ENCODE measurements around the gene RASGRF1. TPM values are rescaled to one million over a fixed set of nuclear protein-coding genes. Genes with fewer than 3 reads are reported as not detected.

The RASGRF1 gene
- total RNA-seq, 4 donors from 2014 or later = 0.14 to 0.75 (median 0.64) TPM; not detected in 1

DNA sequence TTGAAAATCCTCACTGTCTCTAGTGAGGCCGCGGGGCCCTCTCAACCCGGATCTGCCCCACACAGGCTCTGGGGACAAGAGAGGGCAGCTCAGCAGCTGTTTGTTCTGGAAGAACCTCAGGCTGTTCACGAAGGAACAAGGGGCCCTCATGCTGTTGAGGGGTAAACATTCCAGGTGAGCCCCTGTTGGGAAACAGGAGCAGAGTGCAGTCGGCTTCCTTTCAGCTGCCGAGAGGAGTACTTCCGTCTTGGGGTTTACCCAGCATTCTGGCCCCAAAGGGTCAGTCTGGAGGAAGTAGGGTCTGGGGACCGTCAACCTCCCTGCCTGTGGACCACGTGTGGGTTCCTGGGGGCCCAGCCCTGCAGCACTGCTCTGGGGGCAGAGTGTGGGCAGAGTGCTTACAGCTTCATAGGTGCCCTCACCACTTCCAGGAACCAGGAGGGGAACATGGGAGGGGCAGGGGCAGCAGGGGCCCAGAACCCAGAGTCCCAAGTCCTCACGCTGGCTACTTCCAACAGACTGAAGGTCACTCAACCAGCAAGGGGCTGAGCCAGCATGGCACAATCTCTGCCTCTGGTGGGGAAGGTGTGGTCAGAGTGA lies 96.5 kb downstream of the RASGRF1 start:
- Histone ChIP-seq H3K4me3 (no peak overlapping the region), H3K9me3 (no peaks in the 10 kb centered on the region), H3K27ac (no peak overlapping the region), H3K27me3 (no peaks in the 10 kb centered on the region), H3K36me3 (no peaks in the 10 kb centered on the region), H3K4me1 (peaks cover 3 to 20% (median 6%) of the 10 kb centered on the region in 4 donors)
- 78% methylated on average over 10 of the region's 10 CpGs; no CpG with 5 or more reads in 1 of the 2 donors for WGBS, 2 donors (ENCODE audit: low coverage in 1 of 2)
- intact Hi-C loops (cut with DNase I; ENCODE audit: low total_unique reads) (no loop called here), in situ Hi-C loops (cut with MboI; ENCODE audit: low pct_ligation_motif_present in 1 of 4, low pct_unique_long_range_greater_than_20kb in 1 of 4, low sequenced_read_pairs in 3 of 4) (no loop called here)
- TF ChIP-seq POLR2A (IDR thresholded peaks at IDR 0.05) (no peak), POLR2AphosphoS5 (IDR thresholded peaks at IDR 0.05) (no peak), EP300 (IDR thresholded peaks at IDR 0.05; ENCODE audit: low read depth) (no peak)
- TF ChIP-seq, protein P1, sequence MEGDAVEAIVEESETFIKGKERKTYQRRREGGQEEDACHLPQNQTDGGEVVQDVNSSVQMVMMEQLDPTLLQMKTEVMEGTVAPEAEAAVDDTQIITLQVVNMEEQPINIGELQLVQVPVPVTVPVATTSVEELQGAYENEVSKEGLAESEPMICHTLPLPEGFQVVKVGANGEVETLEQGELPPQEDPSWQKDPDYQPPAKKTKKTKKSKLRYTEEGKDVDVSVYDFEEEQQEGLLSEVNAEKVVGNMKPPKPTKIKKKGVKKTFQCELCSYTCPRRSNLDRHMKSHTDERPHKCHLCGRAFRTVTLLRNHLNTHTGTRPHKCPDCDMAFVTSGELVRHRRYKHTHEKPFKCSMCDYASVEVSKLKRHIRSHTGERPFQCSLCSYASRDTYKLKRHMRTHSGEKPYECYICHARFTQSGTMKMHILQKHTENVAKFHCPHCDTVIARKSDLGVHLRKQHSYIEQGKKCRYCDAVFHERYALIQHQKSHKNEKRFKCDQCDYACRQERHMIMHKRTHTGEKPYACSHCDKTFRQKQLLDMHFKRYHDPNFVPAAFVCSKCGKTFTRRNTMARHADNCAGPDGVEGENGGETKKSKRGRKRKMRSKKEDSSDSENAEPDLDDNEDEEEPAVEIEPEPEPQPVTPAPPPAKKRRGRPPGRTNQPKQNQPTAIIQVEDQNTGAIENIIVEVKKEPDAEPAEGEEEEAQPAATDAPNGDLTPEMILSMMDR (IDR thresholded peaks at IDR 0.05) = no peak
- no peak for DNase-seq

DNA sequence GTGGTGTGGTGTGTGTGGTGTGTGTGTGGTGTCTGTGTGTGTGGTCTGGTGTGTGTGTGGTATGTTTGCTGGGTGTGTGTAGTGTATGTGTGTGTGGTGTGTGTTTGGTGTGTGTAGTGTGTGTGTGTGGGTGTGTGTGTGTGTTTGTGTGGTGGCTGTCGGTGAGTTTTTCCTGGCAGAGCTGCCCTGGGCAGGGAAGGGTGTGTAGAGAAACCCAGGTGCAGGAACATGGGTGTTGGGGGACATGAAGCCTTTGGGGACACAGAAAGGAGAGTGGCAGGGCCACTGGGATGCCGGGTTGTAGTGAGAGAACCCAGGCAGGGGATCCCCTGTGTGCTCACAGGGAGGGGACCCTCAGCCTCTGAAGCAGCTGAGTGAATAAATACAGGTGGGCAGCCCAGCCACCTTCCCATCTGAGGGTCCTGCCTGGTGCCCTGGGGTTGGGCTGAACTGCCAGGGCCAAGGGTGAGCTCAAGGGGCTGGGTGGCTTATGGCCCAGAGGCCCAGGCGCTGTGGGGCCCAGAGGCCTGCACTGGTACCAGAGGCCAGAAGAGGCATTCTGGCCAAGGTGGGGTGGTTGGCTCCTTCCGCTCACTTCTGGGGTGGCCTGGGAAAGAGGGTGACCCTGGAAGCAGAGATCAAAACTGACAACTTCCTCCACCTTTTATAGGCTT lies 97.2 kb downstream of the RASGRF1 start:
- intact Hi-C loops (cut with DNase I; ENCODE audit: low total_unique reads) = no loop called here
- H3K27ac ChIP-seq = no peak overlapping the region

GRCh38 chr15:78992416-78993256 lies 97.9 kb downstream of the RASGRF1 start:
- Histone ChIP-seq H3K4me1 (peaks cover 5 to 27% (median 10%) of the 10 kb centered on the region in 4 donors), H3K4me3 (no peak overlapping the region), H3K36me3 (no peaks in the 10 kb centered on the region), H3K9me3 (no peaks in the 10 kb centered on the region), H3K27ac (no peak overlapping the region), H3K27me3 (no peaks in the 10 kb centered on the region)
- intact Hi-C loops (cut with DNase I; ENCODE audit: low total_unique reads) (no loop called here), in situ Hi-C loops (cut with MboI; ENCODE audit: low pct_ligation_motif_present in 1 of 4, low pct_unique_long_range_greater_than_20kb in 1 of 4, low sequenced_read_pairs in 3 of 4) (no loop called here)
- TF ChIP-seq POLR2AphosphoS5 (IDR thresholded peaks at IDR 0.05) = no peak
- no peak for TF ChIP-seq EP300 (IDR thresholded peaks at IDR 0.05; ENCODE audit: low read depth)
- no peak for TF ChIP-seq POLR2A (IDR thresholded peaks at IDR 0.05)
- TF ChIP-seq, protein P1 (IDR thresholded peaks at IDR 0.05) = no peak
- DNase-seq = no peak
- WGBS, 2 donors (ENCODE audit: low coverage in 1 of 2) = 82 to 100% methylated on average over 2 to 17 of the region's 17 CpGs

More for the DNA sequence above, 97.2 kb downstream of the RASGRF1 start:
- no peaks in the 10 kb centered on the region for H3K36me3 ChIP-seq
- DNase-seq = no peak
- TF ChIP-seq POLR2AphosphoS5 (IDR thresholded peaks at IDR 0.05) (no peak), POLR2A (IDR thresholded peaks at IDR 0.05) (no peak), EP300 (IDR thresholded peaks at IDR 0.05; ENCODE audit: low read depth) (no peak)
- TF ChIP-seq, protein P1 (IDR thresholded peaks at IDR 0.05) = no peak
- in situ Hi-C loops (cut with MboI; ENCODE audit: low pct_ligation_motif_present in 1 of 4, low pct_unique_long_range_greater_than_20kb in 1 of 4, low sequenced_read_pairs in 3 of 4) = no loop called here
- WGBS, 2 donors (ENCODE audit: low coverage in 1 of 2) = 91 to 100% methylated on average over 1 to 4 of the region's 4 CpGs
- H3K4me1 ChIP-seq = peaks cover 5 to 25% (median 9%) of the 10 kb centered on the region in 4 donors
- H3K27me3 ChIP-seq = no peaks in the 10 kb centered on the region
- no peak overlapping the region for H3K4me3 ChIP-seq
- no peaks in the 10 kb centered on the region for H3K9me3 ChIP-seq

DNA sequence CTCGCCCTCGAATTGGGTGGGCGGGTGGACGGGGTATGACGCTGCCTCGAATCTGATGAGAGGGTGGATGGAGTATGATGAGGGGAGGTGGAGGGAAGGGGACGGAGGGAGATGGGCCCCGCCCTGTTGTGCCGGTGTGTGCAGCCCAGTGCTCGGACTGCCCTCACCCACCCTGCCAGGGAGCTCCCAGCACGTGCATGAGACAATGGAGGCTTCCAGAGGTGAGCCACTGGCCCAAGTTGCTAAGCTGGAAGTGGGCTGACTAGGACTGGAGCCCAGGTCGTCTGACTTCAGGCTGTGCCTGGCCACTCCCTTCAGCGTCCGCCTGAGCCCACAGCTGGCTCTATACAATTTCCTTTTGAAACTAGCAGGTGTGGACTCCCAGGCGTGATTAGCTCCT lies 98.7 kb downstream of the RASGRF1 start:
- no peak for TF ChIP-seq POLR2AphosphoS5 (IDR thresholded peaks at IDR 0.05)
- TF ChIP-seq, protein P1 (IDR thresholded peaks at IDR 0.05) = no peak
- intact Hi-C loops (cut with DNase I; ENCODE audit: low total_unique reads) (no loop called here), in situ Hi-C loops (cut with MboI; ENCODE audit: low pct_ligation_motif_present in 1 of 4, low pct_unique_long_range_greater_than_20kb in 1 of 4, low sequenced_read_pairs in 3 of 4) (no loop called here)
- no peaks in the 10 kb centered on the region for H3K27me3 ChIP-seq
- peak; percentile 27 for DNase-seq
- no peaks in the 10 kb centered on the region for H3K9me3 ChIP-seq
- H3K36me3 ChIP-seq = no peaks in the 10 kb centered on the region
- peaks cover 5 to 27% (median 10%) of the 10 kb centered on the region in 4 donors for H3K4me1 ChIP-seq
- WGBS, 2 donors (ENCODE audit: low coverage in 1 of 2) = 86% methylated on average over 13 of the region's 15 CpGs; no CpG with 5 or more reads in 1 of the 2 donors
- no peak overlapping the region for H3K4me3 ChIP-seq
- no peak overlapping the region for H3K27ac ChIP-seq
